GM10248 (cell line): Measurements from ENCODE around the gene AKR1B1.
A peak's percentile ranks its signal among the peaks of the same experiment; 100 is the strongest.

ENCODE experiments used
- CTCF ChIA-PET: fragments of 300-600 bp; sonication (Branson Sonifier 250); formaldehyde crosslinking; extraction: SDS; loops from one replicate; lab custom pipeline; 2021; ENCODE audit warnings: antibody characterized with exemption; lab: Yijun Ruan, JAX
- POLR2A ChIA-PET: fragments of 350-650 bp; sonication (Branson Sonifier 250); formaldehyde crosslinking; extraction: SDS; loops from one replicate; lab custom pipeline; 2020; ENCODE audit warnings: antibody characterized with exemption; lab: Yijun Ruan, JAX
- DNase-seq: peaks from one replicate; pipeline ENCODE4 v3.0.0; 2012; ENCODE audit errors: extremely low spot score
- TF ChIP-seq, protein P1 (sequence below): IDR thresholded peaks from 2 replicates; pipeline ENCODE4 v1.5.1; 2012; ENCODE audit warnings: mild to moderate bottlenecking, low read depth; ENCODE audit errors: extremely low read depth, missing control alignments, control extremely low read depth

AKR1B1 gene

GRCh38 chr7:134458806-134459698 is at the start of gene AKR1B1:
TSS of gene AKR1B1 (minus strand) at chr7:134459100. CDS start at chr7:134459062, 38 bp downstream.
- peak; percentile 96 for DNase-seq
- POLR2A ChIA-PET: no interaction called here
- CTCF ChIA-PET: interaction anchor here (0.6 to 3.7 kb wide), 11 partner anchors 11 to 186 kb away, joined by 3 to 26 read pairs (median 5); no protein-coding TSS in a partner anchor
- TF ChIP-seq, protein P1, sequence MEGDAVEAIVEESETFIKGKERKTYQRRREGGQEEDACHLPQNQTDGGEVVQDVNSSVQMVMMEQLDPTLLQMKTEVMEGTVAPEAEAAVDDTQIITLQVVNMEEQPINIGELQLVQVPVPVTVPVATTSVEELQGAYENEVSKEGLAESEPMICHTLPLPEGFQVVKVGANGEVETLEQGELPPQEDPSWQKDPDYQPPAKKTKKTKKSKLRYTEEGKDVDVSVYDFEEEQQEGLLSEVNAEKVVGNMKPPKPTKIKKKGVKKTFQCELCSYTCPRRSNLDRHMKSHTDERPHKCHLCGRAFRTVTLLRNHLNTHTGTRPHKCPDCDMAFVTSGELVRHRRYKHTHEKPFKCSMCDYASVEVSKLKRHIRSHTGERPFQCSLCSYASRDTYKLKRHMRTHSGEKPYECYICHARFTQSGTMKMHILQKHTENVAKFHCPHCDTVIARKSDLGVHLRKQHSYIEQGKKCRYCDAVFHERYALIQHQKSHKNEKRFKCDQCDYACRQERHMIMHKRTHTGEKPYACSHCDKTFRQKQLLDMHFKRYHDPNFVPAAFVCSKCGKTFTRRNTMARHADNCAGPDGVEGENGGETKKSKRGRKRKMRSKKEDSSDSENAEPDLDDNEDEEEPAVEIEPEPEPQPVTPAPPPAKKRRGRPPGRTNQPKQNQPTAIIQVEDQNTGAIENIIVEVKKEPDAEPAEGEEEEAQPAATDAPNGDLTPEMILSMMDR: peak; percentile 73

GRCh38 chr7:134505856-134506255 is 47.0 kb upstream of the AKR1B1 start:
- DNase-seq: no peak
- TF ChIP-seq, protein P1: no peak
- ChIA-PET CTCF (interaction anchor here (0.9 to 1.5 kb wide), 2 partner anchors 9 to 73 kb away, joined by 4 to 9 read pairs; no protein-coding TSS in a partner anchor), POLR2A (no interaction called here)

- TF ChIP-seq, protein P1: no peak
- ChIA-PET POLR2A (no interaction called here), CTCF (no interaction called here)
- DNase-seq: no peak
These were observed 45.8 kb upstream of the AKR1B1 start for GRCh38 chr7:134504660-134505164.

DNA sequence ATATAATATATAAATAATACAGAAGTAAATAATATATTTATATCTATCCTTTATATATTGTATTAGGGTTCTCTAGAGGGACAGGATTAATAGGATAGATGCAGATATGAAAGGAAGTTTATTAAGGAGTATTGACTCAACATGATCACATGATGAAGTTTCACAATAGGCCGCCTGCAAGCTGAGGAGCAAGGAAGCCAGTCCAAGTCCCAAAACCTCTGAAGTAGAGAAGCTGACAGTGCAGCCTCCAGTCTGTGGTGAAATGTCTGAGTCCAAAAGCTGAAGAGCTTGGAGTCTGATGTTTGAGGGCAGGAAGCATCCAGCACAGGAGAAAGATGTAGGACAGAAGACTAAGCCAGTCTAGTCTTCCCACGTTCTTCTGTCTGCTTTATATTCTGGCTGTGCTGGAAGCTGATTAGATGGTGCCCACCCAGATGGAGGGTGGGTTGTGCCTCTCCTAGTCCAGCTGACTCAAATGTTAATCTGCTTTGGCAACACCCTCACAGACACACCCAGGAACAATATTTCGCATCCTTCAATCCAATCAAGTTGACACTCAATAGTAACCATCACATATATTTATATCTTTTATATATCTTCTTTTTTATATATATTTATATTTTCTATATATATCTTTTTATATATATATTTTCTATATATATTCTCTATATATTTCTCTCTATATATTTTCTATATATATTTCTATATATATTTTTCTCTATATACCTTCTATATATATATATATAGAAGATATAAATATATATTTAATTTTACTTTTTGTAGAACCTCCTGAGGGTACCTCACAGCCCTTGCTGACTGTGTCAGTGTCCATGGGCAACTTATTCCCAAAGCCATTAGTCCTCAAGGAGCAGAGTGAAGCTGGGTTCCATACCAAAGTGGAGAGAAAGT is 43.8 kb upstream of the AKR1B1 start:
- ChIA-PET CTCF (interaction anchor here (1.0 to 1.4 kb wide), 3 partner anchors 12 to 71 kb away, joined by 3 to 4 read pairs (median 3); no protein-coding TSS in a partner anchor), POLR2A (no interaction called here)
- TF ChIP-seq, protein P1: no peak
- DNase-seq: no peak

DNA sequence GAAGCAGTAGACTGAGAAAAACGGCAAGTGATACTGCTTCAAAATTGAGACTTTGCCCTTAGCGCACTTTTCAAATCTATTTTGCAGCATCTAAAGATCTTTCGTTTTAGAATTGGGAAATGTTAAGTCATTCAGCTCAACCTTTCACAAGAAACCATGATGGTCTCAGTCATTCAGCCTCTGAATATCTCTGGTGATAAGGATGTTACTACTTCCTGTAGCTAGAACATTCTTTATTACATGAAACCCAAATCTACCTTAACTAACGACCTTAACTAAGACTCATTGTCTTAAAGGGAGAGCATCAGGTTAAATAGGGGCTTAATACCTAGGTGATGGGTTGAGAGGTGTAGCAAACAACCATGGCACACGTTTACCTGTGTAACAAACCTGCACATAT is 42.1 kb upstream of the AKR1B1 start:
- POLR2A ChIA-PET: no interaction called here
- CTCF ChIA-PET: interaction anchor here (0.7 to 1.2 kb wide), 2 partner anchors 13 to 14 kb away, joined by 3 read pairs; no protein-coding TSS in a partner anchor
- no peak for DNase-seq
- TF ChIP-seq, protein P1: no peak
